NT2/D1 (cell line): ENCODE results near the gene PRAMEF33.
"Not testable (repeated sequence)": the region's sequence is repeated elsewhere in the genome, so short reads cannot be mapped to it uniquely, and the experiment has no call there.

Experiments
- SUZ12 ChIP-seq: IDR thresholded peaks from 2 replicates; pipeline ENCODE4 v1.6.1; 2011; ENCODE audit not compliant: insufficient read length, insufficient read depth; ENCODE audit errors: extremely low read depth
- YY1 ChIP-seq: IDR thresholded peaks from 2 replicates; pipeline ENCODE4 v1.6.1; 2011; ENCODE audit not compliant: insufficient read length, insufficient read depth
- ZNF274 ChIP-seq: IDR thresholded peaks from 2 replicates; pipeline ENCODE4 v1.6.1; 2011; ENCODE audit warnings: mild to moderate bottlenecking, low read depth, low read length

GRCh38 chr1:13354475-13354874 lies 51.1 kb downstream of the PRAMEF33 start:
- TF ChIP-seq YY1, ZNF274, SUZ12: not testable (repeated sequence)
